8988T (cell line): ENCODE measurements around the gene ALDH16A1.

Experiments
- DNase-seq: peaks from one replicate; pipeline ENCODE4 v3.0.0; 2011

ALDH16A1 gene

GRCh38 chr19:49453013-49453756 is at the start of gene ALDH16A1:
TSS of gene ALDH16A1 (plus strand) at chr19:49453225. CDS start at chr19:49453332, 107 bp downstream.
- peak; percentile 87 for DNase-seq

GRCh38 chr19:49403404-49404187 is 49.4 kb upstream of the ALDH16A1 start:
- no peak for DNase-seq

- DNase-seq: no peak
These were observed 45.9 kb upstream of the ALDH16A1 start for GRCh38 chr19:49407079-49407478.

- DNase-seq: no peak
These were observed 45.5 kb upstream of the ALDH16A1 start for GRCh38 chr19:49407482-49408015.

GRCh38 chr19:49408816-49409440 is 44.1 kb upstream of the ALDH16A1 start:
- no peak for DNase-seq

- no peak for DNase-seq
These were observed 43.5 kb upstream of the ALDH16A1 start for GRCh38 chr19:49409441-49410029.

GRCh38 chr19:49411681-49412326 is 41.2 kb upstream of the ALDH16A1 start:
- no peak for DNase-seq

- no peak for DNase-seq
These were observed 39.7 kb upstream of the ALDH16A1 start for GRCh38 chr19:49413348-49413747.

- no peak for DNase-seq
These were observed 38.8 kb upstream of the ALDH16A1 start for GRCh38 chr19:49414256-49414655.

- no peak for DNase-seq
These were observed 37.8 kb upstream of the ALDH16A1 start for GRCh38 chr19:49415102-49415809.

GRCh38 chr19:49415810-49416200 is 37.2 kb upstream of the ALDH16A1 start:
- DNase-seq: no peak

GRCh38 chr19:49417088-49417487 is 35.9 kb upstream of the ALDH16A1 start:
- no peak for DNase-seq

- DNase-seq: no peak
These were observed 34.5 kb upstream of the ALDH16A1 start for GRCh38 chr19:49418511-49418910.

- no peak for DNase-seq
These were observed 33.9 kb upstream of the ALDH16A1 start for GRCh38 chr19:49419173-49419572.

GRCh38 chr19:49420227-49420626 is 32.8 kb upstream of the ALDH16A1 start:
- no peak for DNase-seq

GRCh38 chr19:49421039-49421877 is 31.8 kb upstream of the ALDH16A1 start:
- no peak for DNase-seq

- DNase-seq: no peak
These were observed 31.2 kb upstream of the ALDH16A1 start for GRCh38 chr19:49421878-49422202.

- DNase-seq: no peak
These were observed 30.5 kb upstream of the ALDH16A1 start for GRCh38 chr19:49422407-49423070.

GRCh38 chr19:49423071-49423984 is 29.7 kb upstream of the ALDH16A1 start, which contains the start of gene PTH2:
TSS of gene PTH2 (minus strand) at chr19:49423441. CDS start at chr19:49423339, 102 bp downstream.
- DNase-seq: no peak
